Liver (tissue), 9 donors: ENCODE measurements around the gene GCLC. TPM values are rescaled to one million over a fixed set of nuclear protein-coding genes. Genes with fewer than 3 reads are reported as not detected.

ENCODE experiments used
- DNase-seq: peaks from one replicate; pipeline ENCODE4 v3.0.0-alpha.2; 2017; ENCODE audit warnings: low spot score
- H3K27ac ChIP-seq, 2 donors: one replicate each; pipeline ENCODE4 v1.7.0; 2013; ENCODE audit warnings: inconsistent platforms in 2 of 2, low read length in 2 of 2, control low read depth in 1 of 2, low read depth in 1 of 2, mild to moderate bottlenecking in 1 of 2
- H3K27me3 ChIP-seq, 4 donors: one replicate each; pipeline versions ENCODE4 v1.6.1 to v1.7.0; 2013; ENCODE audit warnings: low read length in 3 of 4, inconsistent platforms in 1 of 4, mild to moderate bottlenecking in 1 of 4, moderate library complexity in 1 of 4; ENCODE audit not compliant: control insufficient read depth in 4 of 4, insufficient read depth in 4 of 4
- H3K36me3 ChIP-seq, 4 donors: one replicate each; pipeline versions ENCODE4 v1.6.1 to v1.7.0; 2013; ENCODE audit warnings: low read length in 3 of 4, mild to moderate bottlenecking in 3 of 4, low read depth in 1 of 4, moderate library complexity in 1 of 4; ENCODE audit not compliant: control insufficient read depth in 4 of 4, insufficient read depth in 3 of 4
- H3K4me1 ChIP-seq, 4 donors: one replicate each; pipeline versions ENCODE4 v1.6.1 to v1.7.0; 2013; ENCODE audit warnings: low read length in 3 of 4, mild to moderate bottlenecking in 3 of 4, moderate library complexity in 1 of 4; ENCODE audit not compliant: control insufficient read depth in 4 of 4, insufficient read depth in 4 of 4
- H3K4me3 ChIP-seq, 3 donors: one replicate each; pipeline versions ENCODE4 v1.6.1 to v1.7.0; 2013; ENCODE audit warnings: low read length in 3 of 3, control low read depth in 1 of 3, low read depth in 1 of 3, mild to moderate bottlenecking in 1 of 3
- H3K9ac ChIP-seq, 2 donors: one replicate each; pipeline ENCODE4 v1.7.0; 2013; ENCODE audit warnings: low read length in 2 of 2, mild to moderate bottlenecking in 2 of 2, moderate library complexity in 2 of 2, control low read depth in 1 of 2, low read depth in 1 of 2
- H3K9me3 ChIP-seq, 4 donors: one replicate each; pipeline versions ENCODE4 v1.6.1 to v1.7.0; 2013; ENCODE audit warnings: low read length in 3 of 4; ENCODE audit not compliant: control insufficient read depth in 4 of 4
- FOXA1 ChIP-seq: IDR thresholded peaks from 2 replicates; pipeline ENCODE4 v1.6.1; 2016; ENCODE audit warnings: antibody characterized with exemption
- GABPA ChIP-seq, 2 donors: IDR thresholded peaks in 1 of 2; conservative IDR thresholded peaks in 1 of 2; 2 replicates each; pipeline ENCODE4 v1.6.1; 2016; ENCODE audit warnings: antibody characterized with exemption in 2 of 2, mild to moderate bottlenecking in 1 of 2, moderate library complexity in 1 of 2
- RAD21 ChIP-seq, 2 donors: IDR thresholded peaks; 2 replicates each; pipeline ENCODE4 v1.6.1; 2016; ENCODE audit warnings: antibody characterized with exemption in 2 of 2, mild to moderate bottlenecking in 2 of 2
- REST ChIP-seq: IDR thresholded peaks from 2 replicates; pipeline ENCODE4 v1.6.1; 2016; ENCODE audit warnings: antibody characterized with exemption, mild to moderate bottlenecking
- YY1 ChIP-seq: IDR thresholded peaks from 2 replicates; pipeline ENCODE4 v1.6.1; 2016; ENCODE audit warnings: antibody characterized with exemption, mild to moderate bottlenecking
- WGBS: extraction: QIAGEN DNeasy Blood & Tissue Kit; methylation state at CpG from one replicate; pipeline ENCODE4 v1.1.7; 2013; 5-methylcytosine and 5-hydroxymethylcytosine counted together
- polyA plus RNA-seq, 2 donors: library from polyadenylated mRNA; stranded (reverse) in 1 of 2; unstranded in 1 of 2; fragments of 200-250 nt in 1 of 2; fragments of >200 nt in 1 of 2; fragmentation: Nextera tagmentation in 1 of 2; extraction: Ambion mirVana in 1 of 2; gene quantifications; one replicate each; pipeline versions ENCODE4 v1.2.1 to v1.2.3, GENCODE V29; 2013 to 2015
- total RNA-seq, 2 donors: library from RNA; depleted of rRNA; stranded (reverse); fragments of >200 nt; gene quantifications; one replicate each; pipeline ENCODE4 v1.2.3, GENCODE V29; 2014
- donor health status: healthy.
- donor health status: healthy.
- donor health status: healthy.
- donor health status: healthy.
- donor health status: healthy.

GCLC gene
- total and polyA plus RNA-seq, 4 donors, result 28.6 to 135 (median 79.8) TPM

- no peaks in the 10 kb centered on the region for H3K9me3 ChIP-seq
- H3K4me3 ChIP-seq, result no peak overlapping the region
- TF ChIP-seq GABPA (IDR thresholded peaks at IDR 0.05 in 1 of 2, conservative IDR thresholded peaks at IDR 0.05 in 1 of 2), result no peak
- TF ChIP-seq FOXA1, result no peak
- no peak for TF ChIP-seq YY1
- no peak for TF ChIP-seq REST
- no peak for TF ChIP-seq RAD21 (IDR thresholded peaks at IDR 0.05)
- WGBS, result 89% methylated on average over 2 of the region's 2 CpGs
- H3K27ac ChIP-seq, result no peak overlapping the region
- no peaks in the 10 kb centered on the region for H3K27me3 ChIP-seq
- no peak overlapping the region for H3K9ac ChIP-seq
- H3K36me3 ChIP-seq, result no peaks in the 10 kb centered on the region
- no peaks in the 10 kb centered on the region for H3K4me1 ChIP-seq
- DNase-seq, result no peak
Measured at GRCh38 chr6:53447865-53448264, 97.0 kb downstream of the GCLC start.

Other genes starting within 250 kb of the GCLC start
- 10 to 100 TPM; 61.2 to 77.8 TPM for gene ELOVL5, start 196.2 kb downstream of the GCLC start, total RNA-seq
- 10 to 100 TPM; 22.1 to 54.4 TPM for gene ELOVL5, start 196.2 kb downstream of the GCLC start, polyA plus RNA-seq
- gene KLHL31, start 120.7 kb upstream of the GCLC start, total RNA-seq, result under 1 TPM; 0.59 to 0.65 TPM
- gene KLHL31, start 120.7 kb upstream of the GCLC start, polyA plus RNA-seq, result under 1 TPM; 0.08 to 0.32 TPM
- 1 to 10 TPM; 1.3 to 6.4 TPM for gene LRRC1, start 249.9 kb upstream of the GCLC start, total RNA-seq
- gene LRRC1, start 249.9 kb upstream of the GCLC start, polyA plus RNA-seq, result under 1 TPM; 0.36 to 0.63 TPM